Nephron (organoid): Measurements from ENCODE around the gene VWA8.

Experiments
- H3K27ac Mint-ChIP-seq, 3 experiments: 2 replicates each; pipeline ENCODE4 v1.8.0; 2020; ENCODE audit warnings: mixed read lengths in 3 of 3, mild to moderate bottlenecking in 2 of 3, moderate library complexity in 1 of 3
- H3K27me3 Mint-ChIP-seq: 2 replicates; pipeline ENCODE4 v1.8.0; 2021; ENCODE audit warnings: low read depth, mild to moderate bottlenecking, moderate library complexity, mixed read lengths
- H3K36me3 Mint-ChIP-seq: 2 replicates; pipeline ENCODE4 v1.8.0; 2020; ENCODE audit warnings: low read depth, mixed read lengths
- H3K4me1 Mint-ChIP-seq: 2 replicates; pipeline ENCODE4 v1.8.0; 2020; ENCODE audit warnings: mixed read lengths
- H3K4me3 Mint-ChIP-seq, 3 experiments: 2 replicates each; pipeline ENCODE4 v1.8.0; 2020; ENCODE audit warnings: mild to moderate bottlenecking in 3 of 3, mixed read lengths in 3 of 3, moderate library complexity in 2 of 3
- H3K9me3 Mint-ChIP-seq: 2 replicates; pipeline ENCODE4 v1.8.0; 2020; ENCODE audit warnings: mixed read lengths
- TF ChIP-seq, protein P1 (sequence below), 3 experiments: fragments of 200-600 bp; sonication (generic); IDR thresholded peaks; one replicate each; pipeline ENCODE4 v1.5.0; 2021; ENCODE audit warnings: antibody characterized with exemption in 3 of 3; ENCODE audit not compliant: unreplicated experiment in 3 of 3

Gene VWA8

DNA sequence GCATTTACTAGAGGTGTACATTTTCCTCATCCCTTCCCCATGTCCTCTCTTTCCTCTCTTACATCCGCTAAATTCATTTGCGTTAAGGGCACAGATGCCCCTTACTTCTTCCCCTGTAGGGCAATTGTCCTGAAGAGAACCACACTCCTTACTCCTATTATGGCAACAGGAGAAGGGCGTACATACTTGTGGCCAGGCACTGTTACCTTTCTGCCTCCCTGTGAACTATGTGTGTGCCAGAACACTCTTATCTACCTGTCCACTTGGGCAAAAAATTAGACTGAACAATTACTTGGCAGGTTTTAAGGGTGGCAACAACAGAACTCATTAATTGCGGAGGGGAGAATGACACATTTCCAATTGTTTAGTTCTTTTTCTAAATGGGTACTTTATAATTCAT, 351.1 kb downstream of the VWA8 start:
- peak overlapping the region; percentile 0 to 50 (median 49) for H3K27ac Mint-ChIP-seq
- no peaks in the 10 kb centered on the region for H3K27me3 Mint-ChIP-seq
- H3K4me3 Mint-ChIP-seq, result no peak overlapping the region
- H3K9me3 Mint-ChIP-seq, result no peaks in the 10 kb centered on the region
- TF ChIP-seq, protein P1, sequence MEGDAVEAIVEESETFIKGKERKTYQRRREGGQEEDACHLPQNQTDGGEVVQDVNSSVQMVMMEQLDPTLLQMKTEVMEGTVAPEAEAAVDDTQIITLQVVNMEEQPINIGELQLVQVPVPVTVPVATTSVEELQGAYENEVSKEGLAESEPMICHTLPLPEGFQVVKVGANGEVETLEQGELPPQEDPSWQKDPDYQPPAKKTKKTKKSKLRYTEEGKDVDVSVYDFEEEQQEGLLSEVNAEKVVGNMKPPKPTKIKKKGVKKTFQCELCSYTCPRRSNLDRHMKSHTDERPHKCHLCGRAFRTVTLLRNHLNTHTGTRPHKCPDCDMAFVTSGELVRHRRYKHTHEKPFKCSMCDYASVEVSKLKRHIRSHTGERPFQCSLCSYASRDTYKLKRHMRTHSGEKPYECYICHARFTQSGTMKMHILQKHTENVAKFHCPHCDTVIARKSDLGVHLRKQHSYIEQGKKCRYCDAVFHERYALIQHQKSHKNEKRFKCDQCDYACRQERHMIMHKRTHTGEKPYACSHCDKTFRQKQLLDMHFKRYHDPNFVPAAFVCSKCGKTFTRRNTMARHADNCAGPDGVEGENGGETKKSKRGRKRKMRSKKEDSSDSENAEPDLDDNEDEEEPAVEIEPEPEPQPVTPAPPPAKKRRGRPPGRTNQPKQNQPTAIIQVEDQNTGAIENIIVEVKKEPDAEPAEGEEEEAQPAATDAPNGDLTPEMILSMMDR (IDR thresholded peaks at IDR 0.05; ENCODE audit: unreplicated experiment in 3 of 3), result no peak
- H3K4me1 Mint-ChIP-seq, result peaks cover 54% of the 10 kb centered on the region
- H3K36me3 Mint-ChIP-seq, result peaks cover 42% of the 10 kb centered on the region

DNA sequence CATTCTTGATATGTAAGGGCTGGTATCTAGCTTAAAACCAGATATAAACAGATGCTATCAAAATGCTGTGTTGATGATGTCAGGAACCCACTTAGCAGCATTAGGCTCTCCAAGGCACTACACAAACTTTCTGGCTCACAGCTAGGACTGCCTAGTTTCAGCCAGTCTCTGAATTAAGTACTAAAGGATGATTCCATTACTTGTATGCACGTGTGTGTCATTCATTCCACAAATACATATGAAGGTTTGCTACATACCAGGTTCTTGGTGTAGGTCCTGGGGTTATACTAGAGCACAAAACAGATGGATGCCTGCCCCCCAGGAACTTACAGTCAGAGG, 352.1 kb downstream of the VWA8 start:
- H3K27ac Mint-ChIP-seq, result peak overlapping the region; percentile 23 to 61 (median 34)
- peaks cover 45% of the 10 kb centered on the region for H3K4me1 Mint-ChIP-seq
- TF ChIP-seq, protein P1 (IDR thresholded peaks at IDR 0.05; ENCODE audit: unreplicated experiment in 3 of 3), result no peak
- no peak overlapping the region for H3K4me3 Mint-ChIP-seq
- peaks cover 42% of the 10 kb centered on the region for H3K36me3 Mint-ChIP-seq
- no peaks in the 10 kb centered on the region for H3K9me3 Mint-ChIP-seq
- no peaks in the 10 kb centered on the region for H3K27me3 Mint-ChIP-seq

DNA sequence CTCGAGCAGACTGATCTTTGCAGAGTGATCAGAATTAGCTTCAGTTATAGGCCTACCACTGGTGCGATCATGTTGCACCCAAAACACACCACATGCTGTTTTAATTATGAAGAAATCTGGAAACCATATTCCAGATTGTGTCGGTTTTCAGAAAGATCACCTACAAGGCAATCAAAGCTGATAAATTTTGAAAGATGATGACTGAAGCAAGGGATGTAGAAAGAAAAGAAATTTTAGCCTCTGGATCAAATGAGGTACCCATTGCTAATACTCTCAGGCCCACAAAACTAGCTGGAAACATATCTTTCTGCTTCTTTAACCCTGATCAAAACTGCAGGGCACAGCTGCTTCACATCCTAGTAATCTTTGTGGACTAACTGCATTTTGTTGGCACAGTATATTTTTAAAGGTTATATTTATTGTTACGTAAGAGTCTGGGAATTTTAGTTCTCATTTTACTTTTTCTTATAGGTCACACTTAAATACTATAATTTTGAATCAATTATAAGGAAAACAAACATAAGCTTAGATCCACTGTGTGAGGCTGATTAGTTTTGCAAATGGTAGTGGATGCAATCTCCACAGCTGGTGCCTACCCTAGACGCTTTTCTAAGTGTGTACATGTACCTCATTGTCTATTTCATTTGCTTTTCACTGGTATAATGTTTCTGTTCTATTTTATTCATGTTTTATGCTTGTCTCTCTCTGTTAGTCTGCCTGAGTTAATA, 352.6 kb downstream of the VWA8 start:
- no peak overlapping the region for H3K4me3 Mint-ChIP-seq
- H3K27me3 Mint-ChIP-seq, result no peaks in the 10 kb centered on the region
- no peaks in the 10 kb centered on the region for H3K9me3 Mint-ChIP-seq
- TF ChIP-seq, protein P1 (IDR thresholded peaks at IDR 0.05; ENCODE audit: unreplicated experiment in 3 of 3), result no peak
- H3K4me1 Mint-ChIP-seq, result peaks cover 40% of the 10 kb centered on the region
- H3K36me3 Mint-ChIP-seq, result peaks cover 43% of the 10 kb centered on the region
- H3K27ac Mint-ChIP-seq, result peak overlapping the region; percentile 23 to 61 (median 56)

DNA sequence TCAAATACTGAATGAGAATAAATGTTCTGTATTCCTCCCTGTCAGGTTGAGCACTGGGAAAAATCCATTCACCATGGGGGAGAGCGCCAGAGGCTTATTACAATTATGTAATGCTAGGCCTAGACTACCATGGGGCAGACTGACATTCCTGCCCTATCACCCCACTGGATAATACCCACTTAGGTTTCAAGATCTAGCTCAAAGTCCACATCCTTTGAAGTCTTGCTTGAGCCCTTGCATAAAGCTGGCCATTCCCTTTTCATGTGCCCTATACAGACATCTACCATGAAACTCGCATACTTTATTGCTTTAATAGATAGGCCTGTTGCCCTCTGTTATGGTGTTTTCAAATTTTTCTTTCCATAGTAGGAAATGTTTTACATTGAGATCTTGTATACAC, 354.3 kb downstream of the VWA8 start:
- TF ChIP-seq, protein P1 (IDR thresholded peaks at IDR 0.05; ENCODE audit: unreplicated experiment in 3 of 3), result no peak
- Mint-ChIP-seq H3K36me3 (peaks cover 40% of the 10 kb centered on the region), H3K27ac (no peak overlapping the region), H3K4me1 (peaks cover 38% of the 10 kb centered on the region), H3K9me3 (no peaks in the 10 kb centered on the region), H3K27me3 (no peaks in the 10 kb centered on the region), H3K4me3 (no peak overlapping the region)

DNA sequence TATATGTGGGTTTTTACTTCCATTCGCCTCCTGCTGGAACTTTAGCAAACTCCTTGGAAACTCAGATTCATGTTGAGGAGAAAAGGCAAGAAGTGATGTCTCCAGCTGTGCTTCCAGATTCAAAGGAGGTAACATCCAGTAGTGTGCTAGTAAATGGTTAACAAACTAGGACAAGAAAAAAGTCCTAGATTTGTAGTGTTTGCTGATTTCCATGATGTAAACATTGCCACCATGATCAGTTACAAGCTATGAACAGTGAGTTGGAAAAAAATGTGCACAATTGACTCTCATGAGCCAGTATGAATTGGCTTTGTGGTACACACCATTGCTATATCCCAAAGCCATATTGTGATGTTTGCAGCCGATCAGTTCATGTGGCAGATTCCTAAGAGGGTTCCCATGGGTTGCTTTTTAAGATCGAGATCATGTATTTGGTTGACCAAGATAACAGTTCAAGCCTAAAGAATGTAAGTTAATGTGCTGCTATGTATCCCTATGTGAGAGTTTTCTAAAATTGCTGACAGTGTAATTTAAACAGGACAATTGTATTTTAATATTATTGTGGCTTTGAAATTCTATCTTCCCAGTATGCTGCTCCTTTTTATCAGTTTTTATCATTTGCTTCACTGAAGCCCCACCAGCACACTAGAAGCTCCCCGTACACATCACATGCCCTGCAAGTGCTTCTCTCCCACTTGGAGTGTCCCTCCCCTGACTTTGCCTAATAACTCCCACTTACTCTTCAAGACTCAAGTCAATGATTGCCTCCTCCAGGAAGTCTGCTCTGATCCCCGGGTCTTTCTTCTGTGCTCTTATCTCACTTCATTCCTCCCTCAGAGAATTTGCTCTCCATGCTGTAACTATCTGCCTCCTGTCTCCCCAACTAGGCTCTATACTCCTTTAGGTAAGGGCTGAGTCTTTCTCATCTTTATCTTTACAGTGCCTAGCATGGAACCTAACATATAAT, 355.3 kb downstream of the VWA8 start:
- Mint-ChIP-seq H3K4me3 (no peak overlapping the region), H3K9me3 (no peaks in the 10 kb centered on the region), H3K4me1 (peaks cover 31% of the 10 kb centered on the region), H3K36me3 (peaks cover 41% of the 10 kb centered on the region), H3K27ac (no peak overlapping the region), H3K27me3 (no peaks in the 10 kb centered on the region)
- TF ChIP-seq, protein P1 (IDR thresholded peaks at IDR 0.05; ENCODE audit: unreplicated experiment in 3 of 3), result no peak
